ENCODE measurements around the gene ZFC3H1.

ZFC3H1 gene

DNA sequence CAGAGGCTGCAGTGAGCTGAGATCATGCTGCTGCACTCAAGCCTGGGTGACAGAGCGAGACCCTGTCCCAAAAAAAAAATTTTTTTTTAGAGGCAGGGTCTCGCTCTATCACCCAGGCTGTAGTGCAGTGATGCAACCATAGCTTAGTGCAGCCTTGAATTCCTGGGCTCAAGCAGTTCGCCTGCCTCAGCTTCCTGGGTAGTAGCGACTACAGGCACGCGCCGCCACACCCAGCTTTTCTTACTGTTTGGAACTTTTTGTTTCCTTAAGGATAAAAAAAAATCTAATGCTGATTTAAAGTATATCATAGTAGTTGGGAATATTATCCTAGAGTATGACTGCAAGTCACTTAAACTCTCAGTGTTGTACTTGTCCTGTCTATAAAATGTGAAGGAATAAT, 29.5 kb upstream of the ZFC3H1 start:
- no peak for TF ChIP-seq TEAD4 (IDR thresholded peaks at IDR 0.05)
- no peak for TF ChIP-seq ZBTB7A (IDR thresholded peaks at IDR 0.05; ENCODE audit: low read depth)
- TF ChIP-seq TCF12 (IDR thresholded peaks at IDR 0.05; ENCODE audit: low read depth) = no peak
- TF ChIP-seq YY1 (IDR thresholded peaks at IDR 0.05; ENCODE audit: low read depth) = no peak
- TF ChIP-seq CREB1 (IDR thresholded peaks at IDR 0.05; ENCODE audit: low read depth) = no peak
- no peak for TF ChIP-seq RAD21 (IDR thresholded peaks at IDR 0.05; ENCODE audit: low read depth)
- TF ChIP-seq, protein P1, sequence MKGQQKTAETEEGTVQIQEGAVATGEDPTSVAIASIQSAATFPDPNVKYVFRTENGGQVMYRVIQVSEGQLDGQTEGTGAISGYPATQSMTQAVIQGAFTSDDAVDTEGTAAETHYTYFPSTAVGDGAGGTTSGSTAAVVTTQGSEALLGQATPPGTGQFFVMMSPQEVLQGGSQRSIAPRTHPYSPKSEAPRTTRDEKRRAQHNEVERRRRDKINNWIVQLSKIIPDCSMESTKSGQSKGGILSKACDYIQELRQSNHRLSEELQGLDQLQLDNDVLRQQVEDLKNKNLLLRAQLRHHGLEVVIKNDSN (IDR thresholded peaks at IDR 0.05) = no peak
- TF ChIP-seq NFIC (IDR thresholded peaks at IDR 0.05) = no peak
- TF ChIP-seq EGR1 (IDR thresholded peaks at IDR 0.05) = no peak

DNA sequence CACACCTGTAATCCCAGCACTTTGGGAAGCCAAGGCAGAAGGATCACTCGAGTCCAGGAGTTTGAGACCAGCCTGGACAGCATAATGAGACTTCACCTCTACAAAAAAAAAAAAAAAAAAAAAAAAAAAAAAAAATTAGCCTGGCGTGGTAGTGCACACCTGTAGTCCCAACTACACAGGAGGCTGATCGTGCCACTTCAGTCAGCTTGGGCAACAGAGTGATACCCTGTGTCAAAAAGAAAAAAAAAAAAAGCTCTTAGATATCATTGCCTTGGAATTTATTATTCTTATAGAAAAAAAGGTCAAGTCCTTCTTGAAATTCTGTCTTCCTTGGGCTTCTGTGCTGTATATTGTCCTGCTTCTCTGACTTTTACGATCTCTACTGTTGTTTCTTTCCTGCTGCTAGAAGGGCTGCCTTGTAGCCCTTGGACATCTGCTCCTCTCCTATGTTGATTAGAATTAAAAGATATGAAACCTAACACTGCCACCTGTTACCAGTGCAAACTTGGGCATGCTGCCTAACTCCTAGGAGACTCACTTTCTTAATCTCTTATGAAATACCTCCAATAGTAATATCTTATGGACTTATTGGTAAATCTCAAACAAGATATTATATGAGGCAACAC, 28.0 kb upstream of the ZFC3H1 start:
- TF ChIP-seq EGR1 (IDR thresholded peaks at IDR 0.05) (no peak), TAF1 (IDR thresholded peaks at IDR 0.05; ENCODE audit: low read depth) (no peak), ZBTB7A (IDR thresholded peaks at IDR 0.05; ENCODE audit: low read depth) (no peak), CREB1 (IDR thresholded peaks at IDR 0.05; ENCODE audit: low read depth) (no peak), CEBPB (IDR thresholded peaks at IDR 0.05) (no peak), YY1 (IDR thresholded peaks at IDR 0.05; ENCODE audit: low read depth) (no peak), EP300 (IDR thresholded peaks at IDR 0.05; ENCODE audit: borderline replicate concordance) (no peak), FOXM1 (IDR thresholded peaks at IDR 0.05; ENCODE audit: borderline replicate concordance, low read depth) (no peak)
- TF ChIP-seq, protein P1 (IDR thresholded peaks at IDR 0.05) = no peak
- TF ChIP-seq, protein P2, sequence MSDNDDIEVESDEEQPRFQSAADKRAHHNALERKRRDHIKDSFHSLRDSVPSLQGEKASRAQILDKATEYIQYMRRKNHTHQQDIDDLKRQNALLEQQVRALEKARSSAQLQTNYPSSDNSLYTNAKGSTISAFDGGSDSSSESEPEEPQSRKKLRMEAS (IDR thresholded peaks at IDR 0.05) = no peak

DNA sequence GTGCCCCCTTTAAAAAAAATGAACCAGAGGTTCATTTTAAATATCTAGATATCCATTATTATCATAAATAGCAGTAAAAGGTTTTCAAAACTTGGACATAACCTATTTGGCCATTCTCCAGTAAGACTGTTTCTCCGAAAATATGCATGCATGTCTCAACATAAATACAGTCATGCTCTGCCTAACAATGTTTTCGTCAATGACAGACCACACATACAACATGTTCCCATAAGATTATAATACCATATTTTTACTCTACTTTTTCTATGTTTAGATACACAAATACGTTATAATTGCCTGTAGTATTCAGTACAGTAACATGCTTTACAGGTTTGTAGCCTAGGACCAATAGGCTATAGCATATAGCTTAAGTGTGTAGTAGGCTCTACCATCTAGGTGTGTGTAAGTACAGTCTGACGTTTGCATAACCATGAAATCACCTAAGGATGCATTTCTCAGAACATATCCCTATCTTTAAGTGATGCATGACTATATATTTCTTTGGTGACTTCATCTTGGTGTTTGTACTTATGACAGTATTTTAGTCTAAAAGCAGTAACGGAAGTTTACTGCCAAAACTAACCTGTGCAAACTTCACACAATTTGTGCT, 25.4 kb upstream of the ZFC3H1 start:
- TF ChIP-seq, protein P3, sequence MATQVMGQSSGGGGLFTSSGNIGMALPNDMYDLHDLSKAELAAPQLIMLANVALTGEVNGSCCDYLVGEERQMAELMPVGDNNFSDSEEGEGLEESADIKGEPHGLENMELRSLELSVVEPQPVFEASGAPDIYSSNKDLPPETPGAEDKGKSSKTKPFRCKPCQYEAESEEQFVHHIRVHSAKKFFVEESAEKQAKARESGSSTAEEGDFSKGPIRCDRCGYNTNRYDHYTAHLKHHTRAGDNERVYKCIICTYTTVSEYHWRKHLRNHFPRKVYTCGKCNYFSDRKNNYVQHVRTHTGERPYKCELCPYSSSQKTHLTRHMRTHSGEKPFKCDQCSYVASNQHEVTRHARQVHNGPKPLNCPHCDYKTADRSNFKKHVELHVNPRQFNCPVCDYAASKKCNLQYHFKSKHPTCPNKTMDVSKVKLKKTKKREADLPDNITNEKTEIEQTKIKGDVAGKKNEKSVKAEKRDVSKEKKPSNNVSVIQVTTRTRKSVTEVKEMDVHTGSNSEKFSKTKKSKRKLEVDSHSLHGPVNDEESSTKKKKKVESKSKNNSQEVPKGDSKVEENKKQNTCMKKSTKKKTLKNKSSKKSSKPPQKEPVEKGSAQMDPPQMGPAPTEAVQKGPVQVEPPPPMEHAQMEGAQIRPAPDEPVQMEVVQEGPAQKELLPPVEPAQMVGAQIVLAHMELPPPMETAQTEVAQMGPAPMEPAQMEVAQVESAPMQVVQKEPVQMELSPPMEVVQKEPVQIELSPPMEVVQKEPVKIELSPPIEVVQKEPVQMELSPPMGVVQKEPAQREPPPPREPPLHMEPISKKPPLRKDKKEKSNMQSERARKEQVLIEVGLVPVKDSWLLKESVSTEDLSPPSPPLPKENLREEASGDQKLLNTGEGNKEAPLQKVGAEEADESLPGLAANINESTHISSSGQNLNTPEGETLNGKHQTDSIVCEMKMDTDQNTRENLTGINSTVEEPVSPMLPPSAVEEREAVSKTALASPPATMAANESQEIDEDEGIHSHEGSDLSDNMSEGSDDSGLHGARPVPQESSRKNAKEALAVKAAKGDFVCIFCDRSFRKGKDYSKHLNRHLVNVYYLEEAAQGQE (IDR thresholded peaks at IDR 0.05; ENCODE audit: low read depth) = no peak
- TF ChIP-seq EGR1 (IDR thresholded peaks at IDR 0.05) (no peak), TCF12 (IDR thresholded peaks at IDR 0.05; ENCODE audit: low read depth) (no peak), TAF1 (IDR thresholded peaks at IDR 0.05; ENCODE audit: low read depth) (no peak), EP300 (IDR thresholded peaks at IDR 0.05; ENCODE audit: borderline replicate concordance) (no peak), FOXM1 (IDR thresholded peaks at IDR 0.05; ENCODE audit: borderline replicate concordance, low read depth) (no peak), CREB1 (IDR thresholded peaks at IDR 0.05; ENCODE audit: low read depth) (no peak)

DNA sequence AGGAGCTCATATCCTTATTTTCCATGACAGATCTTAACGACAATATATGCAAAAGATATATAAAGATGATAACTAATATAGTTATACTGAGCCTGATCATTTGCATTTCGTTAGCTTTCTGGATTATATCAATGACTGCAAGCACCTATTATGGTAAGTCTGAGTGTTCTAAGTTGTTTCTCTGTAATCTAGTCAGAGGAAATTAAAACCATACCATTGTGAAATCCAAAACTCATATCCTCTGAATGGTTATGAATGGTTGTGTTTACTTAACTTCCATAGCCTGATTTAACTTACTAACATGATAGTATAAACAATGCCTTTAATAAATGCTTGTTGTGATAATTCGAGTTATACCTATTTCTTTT, 23.0 kb upstream of the ZFC3H1 start:
- TF ChIP-seq, protein P3 (IDR thresholded peaks at IDR 0.05; ENCODE audit: low read depth) = no peak
- TF ChIP-seq, protein P2 (IDR thresholded peaks at IDR 0.05) = no peak
- no peak for TF ChIP-seq NFIC (IDR thresholded peaks at IDR 0.05)
- no peak for TF ChIP-seq FOXM1 (IDR thresholded peaks at IDR 0.05; ENCODE audit: borderline replicate concordance, low read depth)

DNA sequence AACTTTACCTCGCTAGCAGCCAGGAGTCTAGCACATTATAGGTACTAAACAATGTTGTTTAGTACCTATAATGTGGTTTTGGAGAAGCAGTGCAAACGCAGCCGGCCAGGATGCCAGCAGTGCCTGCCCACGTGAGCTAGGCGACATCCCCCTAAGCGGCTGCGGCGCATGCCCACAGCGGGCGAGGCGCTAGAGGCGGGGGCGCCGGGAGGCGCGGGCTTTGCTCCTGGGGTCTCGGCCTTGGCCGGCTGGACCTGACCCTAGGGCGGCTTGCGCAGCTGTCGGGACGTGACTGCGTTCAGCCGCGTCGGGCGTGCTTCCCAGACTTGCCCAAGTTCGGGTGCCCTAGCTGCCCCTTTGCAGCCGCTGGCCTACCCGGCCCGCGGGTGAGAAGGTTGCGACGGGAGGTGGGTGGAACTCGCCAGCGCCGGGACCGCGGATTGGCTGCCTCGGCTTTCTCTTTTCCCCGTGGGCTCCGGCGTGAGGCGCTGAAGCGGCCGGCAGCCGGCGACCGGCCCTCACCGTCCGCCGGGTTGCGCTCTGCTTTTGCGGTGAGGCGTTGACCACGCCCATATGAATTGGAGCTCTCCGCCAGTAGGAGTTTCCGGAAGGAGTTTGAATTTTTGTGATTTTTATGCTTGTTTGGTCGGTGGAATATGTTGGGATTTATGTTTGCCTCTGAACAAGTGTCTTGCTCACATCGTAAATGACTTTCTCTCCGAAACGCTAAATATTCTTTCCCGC, 22.4 kb upstream of the ZFC3H1 start, which contains the start of gene TMEM19:
TMEM19 (plus strand) TSS at position 169 of the 744 bp plus-strand sequence. CDS start 599 bp downstream, outside the sequence.
- TF ChIP-seq CREB1 (IDR thresholded peaks at IDR 0.05; ENCODE audit: low read depth) (0 out of 2 replicates have a peak, but pooled peaks have one; percentile 35), YY1 (IDR thresholded peaks at IDR 0.05; ENCODE audit: low read depth) (peak; percentile 37; the same call in 1 of the 2 replicates), RAD21 (IDR thresholded peaks at IDR 0.05; ENCODE audit: low read depth) (peak; percentile 44; the same call in 1 of the 2 replicates), CEBPB (IDR thresholded peaks at IDR 0.05) (no peak; the same call in 1 of the 2 replicates), EGR1 (IDR thresholded peaks at IDR 0.05) (peak; percentile 57), TCF12 (IDR thresholded peaks at IDR 0.05; ENCODE audit: low read depth) (no peak), TAF1 (IDR thresholded peaks at IDR 0.05; ENCODE audit: low read depth) (peak; percentile 82), TEAD4 (IDR thresholded peaks at IDR 0.05) (peak; percentile 46), NFIC (IDR thresholded peaks at IDR 0.05) (no peak; the same call in 1 of the 2 replicates), FOXM1 (IDR thresholded peaks at IDR 0.05; ENCODE audit: borderline replicate concordance, low read depth) (peak; percentile 58; the same call in 1 of the 2 replicates), EP300 (IDR thresholded peaks at IDR 0.05; ENCODE audit: borderline replicate concordance) (peak; percentile 7; the same call in 1 of the 2 replicates), ZBTB7A (IDR thresholded peaks at IDR 0.05; ENCODE audit: low read depth) (peak; percentile 80)
- TF ChIP-seq, protein P3 (IDR thresholded peaks at IDR 0.05; ENCODE audit: low read depth) = no peak
- TF ChIP-seq, protein P1 (IDR thresholded peaks at IDR 0.05) = peak; percentile 95
- TF ChIP-seq, protein P2 (IDR thresholded peaks at IDR 0.05) = peak; percentile 99

All from Ishikawa (cell line).